Measurements from ENCODE around the gene SEL1L3. TPM values are rescaled to one million over a fixed set of nuclear protein-coding genes. Genes with fewer than 3 reads are reported as not detected.

SEL1L3 gene
- total RNA-seq, 1 experiment from 2014 or later = 48.3 TPM

- no peak overlapping the region for H3K56ac ChIP-seq (ENCODE audit: insufficient read length, low read depth, low read length)
- no peak overlapping the region for H4K8ac ChIP-seq (replicated peaks; ENCODE audit: insufficient read length, low read depth, low read length)
- Mint-ChIP-seq H3K27ac (no peak overlapping the region), H3K27me3 (ENCODE audit: low read depth) (peaks cover 4% of the 10 kb centered on the region), H3K4me1 (peaks cover 3 to 5% of the 10 kb centered on the region in 2 experiments), H3K9me3 (no peaks in the 10 kb centered on the region; a peak in 1 of 5 replicates), H3K4me3 (no peak overlapping the region), H3K36me3 (ENCODE audit: insufficient read depth in 1 of 3, low read depth in 3 of 3) (no peaks in the 10 kb centered on the region)
- H3K4me2 ChIP-seq (ENCODE audit: insufficient read depth, insufficient read length, low read length) = no peak overlapping the region
- H3K9ac ChIP-seq (ENCODE audit: extremely low read depth, insufficient read length, low read length) = no peak overlapping the region
- no peaks in the 10 kb centered on the region for H4K20me1 ChIP-seq (ENCODE audit: control insufficient read depth, insufficient read depth, insufficient read length)
- H3K14ac ChIP-seq (ENCODE audit: insufficient read depth, low read length) = no peak overlapping the region
- no peak overlapping the region for H3K23ac ChIP-seq (ENCODE audit: insufficient read length, low read depth, low read length)
- no peak for DNase-seq
- no peak overlapping the region for H2AFZ ChIP-seq (ENCODE audit: low read length)
- no peaks in the 10 kb centered on the region for H3K27me3 ChIP-seq (ENCODE audit: insufficient read depth, low read length)
- no peak overlapping the region for H2AK5ac ChIP-seq (ENCODE audit: insufficient read length, low read length)
- no peak overlapping the region for H2BK20ac ChIP-seq (ENCODE audit: low read depth, low read length, poor library complexity, severe bottlenecking)
- no peak overlapping the region for H3K18ac ChIP-seq (ENCODE audit: insufficient read length, low read depth, low read length)
- H2BK120ac ChIP-seq (ENCODE audit: low read depth, low read length, poor library complexity, severe bottlenecking) = no peak overlapping the region
- no peak overlapping the region for H2BK15ac ChIP-seq (ENCODE audit: low read depth, low read length)
- no peak overlapping the region for H2BK5ac ChIP-seq (ENCODE audit: insufficient read length, low read length)
- H3K4me1 ChIP-seq (ENCODE audit: insufficient read depth, low read length) = no peaks in the 10 kb centered on the region
- no peak for TF ChIP-seq CTCF (conservative IDR thresholded peaks at IDR 0.05)
- no peak overlapping the region for H4K91ac ChIP-seq (ENCODE audit: insufficient read length, low read depth, low read length)
- H3K27ac ChIP-seq (ENCODE audit: insufficient read length, low read depth, low read length) = no peak overlapping the region
- no peak overlapping the region for H2BK12ac ChIP-seq (ENCODE audit: insufficient read length, low read depth, low read length)
- no CpG with 5 or more reads among the region's 5 CpGs for WGBS (ENCODE audit: extremely low coverage, insufficient read length, low lambda C conversion rate)
- H3K23me2 ChIP-seq (ENCODE audit: insufficient read length, low read depth, low read length, poor library complexity, severe bottlenecking) = no peaks in the 10 kb centered on the region
- no peaks in the 10 kb centered on the region for H3K79me1 ChIP-seq (ENCODE audit: insufficient read depth, low read depth, low read length, poor library complexity, severe bottlenecking)
- H3K9me3 ChIP-seq (ENCODE audit: control insufficient read depth, low read depth, low read length) = no peaks in the 10 kb centered on the region
- no peak overlapping the region for H3T11ph ChIP-seq (ENCODE audit: low read length)
- H4K5ac ChIP-seq (ENCODE audit: insufficient read length, low read depth, low read length) = no peak overlapping the region
- no peaks in the 10 kb centered on the region for H3K79me2 ChIP-seq (ENCODE audit: insufficient read depth, low read length)
- H3K4ac ChIP-seq (ENCODE audit: low read depth, low read length) = no peak overlapping the region
Observed at GRCh38 chr4:25884031-25884782, 21.4 kb upstream of the SEL1L3 start.

All from H9 (cell line).